ENCODE results near the gene COQ8A.
"Not testable (repeated sequence)": the region's sequence is repeated elsewhere in the genome, so short reads cannot be mapped to it uniquely, and the experiment has no call there.

The COQ8A gene

DNA sequence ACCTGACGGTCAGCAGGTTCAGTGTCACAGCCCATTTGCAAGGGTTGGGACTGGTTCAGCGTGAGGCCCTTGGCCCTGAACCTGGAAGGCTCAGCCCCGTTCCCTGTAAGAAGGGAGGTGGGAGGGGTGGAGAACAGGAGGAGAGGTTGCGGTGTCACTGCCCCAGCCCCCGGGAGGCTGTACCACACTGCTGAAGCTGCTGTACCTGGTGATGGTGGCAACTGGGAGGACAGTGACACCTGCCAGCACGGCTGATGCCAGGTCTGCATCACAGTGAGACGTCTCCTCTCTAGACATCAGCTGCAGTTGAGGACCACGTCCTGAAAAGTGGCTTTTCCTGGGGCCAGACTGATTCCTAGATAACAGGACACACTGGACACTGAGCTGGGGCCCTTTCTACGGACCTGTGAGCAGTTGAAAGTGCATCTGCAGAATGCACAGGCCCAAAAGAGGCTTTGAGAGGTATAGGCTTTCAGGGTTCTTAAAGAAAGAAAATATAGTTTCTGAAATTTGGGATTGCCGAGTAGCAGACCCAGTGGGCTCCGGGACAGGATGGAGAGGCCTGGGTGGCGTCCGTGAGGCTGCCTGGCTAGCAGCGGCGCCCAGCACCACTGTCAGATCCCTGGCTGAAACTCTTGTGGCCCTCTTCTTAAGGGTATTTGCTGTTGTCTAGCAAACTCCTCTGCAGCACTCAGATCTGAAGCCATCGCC is 47.7 kb downstream of the COQ8A start:
- in situ Hi-C loops (cut with HindIII; ENCODE audit: low pct_unique_long_range_greater_than_20kb, low sequenced_read_pairs), result no loop called here
- no peak for TF ChIP-seq JUND (IDR thresholded peaks at IDR 0.05; ENCODE audit: low read depth)
- DNase-seq (ENCODE audit: low read depth in 1 of 2, low spot score in 1 of 2), result no peak

- no peak for TF ChIP-seq JUND (IDR thresholded peaks at IDR 0.05; ENCODE audit: low read depth)
- peak; percentile 79 to 96 for DNase-seq (ENCODE audit: low read depth in 1 of 2, low spot score in 1 of 2)
- in situ Hi-C loops (cut with HindIII; ENCODE audit: low pct_unique_long_range_greater_than_20kb, low sequenced_read_pairs), result no loop called here
Observed at GRCh38 chr1:226988334-226988666, 48.2 kb downstream of the COQ8A start.

- in situ Hi-C loops (cut with HindIII; ENCODE audit: low pct_unique_long_range_greater_than_20kb, low sequenced_read_pairs), result no loop called here
- DNase-seq (ENCODE audit: low read depth in 1 of 2, low spot score in 1 of 2), result no peak
- TF ChIP-seq JUND (IDR thresholded peaks at IDR 0.05; ENCODE audit: low read depth), result no peak
Observed at GRCh38 chr1:226989085-226989920, 49.2 kb downstream of the COQ8A start.

- in situ Hi-C loops (cut with HindIII; ENCODE audit: low pct_unique_long_range_greater_than_20kb, low sequenced_read_pairs), result no loop called here
- no peak for DNase-seq (ENCODE audit: low read depth in 1 of 2, low spot score in 1 of 2)
- no peak for TF ChIP-seq JUND (IDR thresholded peaks at IDR 0.05; ENCODE audit: low read depth)
Observed at GRCh38 chr1:226990133-226990716, 50.1 kb downstream of the COQ8A start.

- in situ Hi-C loops (cut with HindIII; ENCODE audit: low pct_unique_long_range_greater_than_20kb, low sequenced_read_pairs), result no loop called here
- TF ChIP-seq JUND (IDR thresholded peaks at IDR 0.05; ENCODE audit: low read depth), result no peak
- DNase-seq (ENCODE audit: low read depth in 1 of 2, low spot score in 1 of 2), result no peak
Observed at GRCh38 chr1:226991920-226992319, 51.8 kb downstream of the COQ8A start.

GRCh38 chr1:226993814-226994585 is 53.9 kb downstream of the COQ8A start:
- in situ Hi-C loops (cut with HindIII; ENCODE audit: low pct_unique_long_range_greater_than_20kb, low sequenced_read_pairs), result no loop called here
- no peak for DNase-seq (ENCODE audit: low read depth in 1 of 2, low spot score in 1 of 2)
- no peak for TF ChIP-seq JUND (IDR thresholded peaks at IDR 0.05; ENCODE audit: low read depth)

- in situ Hi-C loops (cut with HindIII; ENCODE audit: low pct_unique_long_range_greater_than_20kb, low sequenced_read_pairs), result no loop called here
- DNase-seq (ENCODE audit: low read depth in 1 of 2, low spot score in 1 of 2), result no peak
- no peak for TF ChIP-seq JUND (IDR thresholded peaks at IDR 0.05; ENCODE audit: low read depth)
Observed at GRCh38 chr1:226994586-226995364, 54.7 kb downstream of the COQ8A start.

DNA sequence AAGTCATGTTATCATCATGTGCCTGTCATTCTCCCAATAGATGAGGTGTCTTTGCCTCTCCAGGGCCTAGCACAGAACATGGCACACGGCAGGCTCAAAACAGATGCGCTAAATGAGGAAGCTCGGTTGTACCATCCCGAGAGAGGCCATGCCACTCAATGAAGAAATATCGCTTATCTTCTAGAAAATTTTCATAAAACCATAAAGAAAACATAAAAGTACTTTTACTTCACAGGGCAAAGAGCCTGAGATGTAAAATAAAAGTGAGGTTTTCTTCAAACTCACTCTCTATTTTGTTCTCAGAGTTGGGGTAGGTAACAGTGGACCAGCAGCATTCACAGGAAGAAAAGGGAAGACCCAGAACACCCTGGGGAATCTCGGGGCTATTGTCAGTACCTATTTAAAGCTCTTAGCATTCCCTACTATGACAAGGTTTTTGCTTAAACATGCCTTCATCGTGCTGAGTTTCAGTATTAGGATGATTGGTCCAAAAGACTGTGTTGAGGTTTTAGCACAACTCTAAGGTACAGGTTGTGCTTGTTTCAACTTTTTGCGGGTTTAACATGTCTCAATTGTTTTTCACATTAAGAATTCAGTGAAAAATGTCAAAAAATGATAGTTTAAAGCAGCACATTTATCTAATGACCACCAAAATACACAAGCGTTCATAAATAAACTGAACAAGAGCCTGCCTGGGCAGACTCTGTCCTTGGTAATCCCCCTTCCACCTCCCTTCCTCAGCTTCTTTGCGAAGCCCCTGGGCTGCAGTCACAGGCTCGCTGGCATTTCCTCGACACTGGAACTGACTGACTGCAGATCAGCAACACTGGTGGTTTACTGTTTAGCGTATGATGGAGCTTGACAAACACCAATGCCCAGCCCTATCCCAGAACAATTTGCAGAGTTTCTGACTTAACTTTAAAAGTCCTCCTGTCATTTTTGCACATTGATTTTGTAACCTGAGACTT is 55.6 kb downstream of the COQ8A start:
- no peak for TF ChIP-seq JUND (IDR thresholded peaks at IDR 0.05; ENCODE audit: low read depth)
- DNase-seq (ENCODE audit: low read depth in 1 of 2, low spot score in 1 of 2), result no peak
- in situ Hi-C loops (cut with HindIII; ENCODE audit: low pct_unique_long_range_greater_than_20kb, low sequenced_read_pairs), result no loop called here

DNA sequence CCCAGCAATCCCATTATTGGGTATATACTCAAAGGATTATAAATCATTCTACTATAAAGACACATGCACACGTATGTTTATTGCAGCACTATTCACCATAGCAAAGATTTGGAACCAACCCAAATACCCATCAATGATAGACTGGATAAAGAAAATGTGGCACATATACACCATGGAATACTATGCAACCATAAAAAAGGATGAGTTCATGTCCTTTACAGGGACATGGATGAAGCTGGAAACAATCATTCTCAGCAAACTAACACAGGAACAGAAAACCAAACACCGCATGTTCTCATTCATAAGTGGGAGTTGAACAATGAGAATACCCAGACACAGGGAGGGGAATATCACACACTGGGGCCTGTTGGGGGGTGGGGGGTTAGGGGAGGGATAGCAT is 59.5 kb downstream of the COQ8A start:
- in situ Hi-C loops (cut with HindIII; ENCODE audit: low pct_unique_long_range_greater_than_20kb, low sequenced_read_pairs); DNase-seq (ENCODE audit: low read depth in 1 of 2, low spot score in 1 of 2): not testable (repeated sequence)

- DNase-seq (ENCODE audit: low read depth in 1 of 2, low spot score in 1 of 2), result no peak
- in situ Hi-C loops (cut with HindIII; ENCODE audit: low pct_unique_long_range_greater_than_20kb, low sequenced_read_pairs), result no loop called here
- TF ChIP-seq JUND (IDR thresholded peaks at IDR 0.05; ENCODE audit: low read depth), result no peak
Observed at GRCh38 chr1:227002531-227003049, 62.5 kb downstream of the COQ8A start.

DNA sequence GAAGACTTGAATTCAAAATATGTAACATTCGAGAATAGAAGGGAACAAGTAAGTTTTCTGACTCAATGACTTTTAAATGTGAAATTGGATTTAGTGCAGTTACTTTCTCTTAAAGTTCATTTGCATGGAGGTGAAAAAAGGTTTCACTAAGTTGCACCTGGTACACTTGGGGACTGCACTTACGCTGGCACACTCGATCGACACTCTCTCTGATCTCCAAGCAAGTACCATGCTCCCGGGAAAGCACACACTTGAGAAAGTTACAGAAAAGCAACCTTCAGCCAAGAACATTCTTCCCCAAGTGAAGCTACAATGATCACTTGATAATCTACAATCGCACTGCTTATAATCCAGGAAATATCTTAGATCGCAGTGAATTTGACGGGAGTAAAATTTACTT is 63.1 kb downstream of the COQ8A start:
- no peak for DNase-seq (ENCODE audit: low read depth in 1 of 2, low spot score in 1 of 2)
- in situ Hi-C loops (cut with HindIII; ENCODE audit: low pct_unique_long_range_greater_than_20kb, low sequenced_read_pairs), result no loop called here
- TF ChIP-seq JUND (IDR thresholded peaks at IDR 0.05; ENCODE audit: low read depth), result no peak
